Astrocyte (in vitro differentiated cells and primary cell): ENCODE data around the gene LRRC8A. TPM values are rescaled to one million over a fixed set of nuclear protein-coding genes. Genes with fewer than 3 reads are reported as not detected.

Experiments
- DNase-seq: peaks from one replicate; pipeline ENCODE4 v3.0.0-alpha.2; 2010; ENCODE audit warnings: low read depth
- FAIRE-seq: peaks from 2 replicates; lab custom pipeline; 2011; peaks lifted over from hg19 to GRCh38; lab: Jason Lieb, UNC
- H2AFZ ChIP-seq: 2 replicates; pipeline ENCODE4 v1.6.0; 2012; ENCODE audit warnings: low read depth, low read length, inconsistent platforms
- H3K27ac ChIP-seq: 2 replicates; pipeline ENCODE4 v1.5.1; 2011; ENCODE audit warnings: low read depth, low read length, inconsistent platforms
- H3K27me3 ChIP-seq: 2 replicates; pipeline ENCODE4 v1.6.0; 2011; ENCODE audit warnings: low read length, inconsistent platforms; ENCODE audit not compliant: insufficient read depth
- H3K36me3 ChIP-seq: 2 replicates; pipeline ENCODE4 v1.5.1; 2011; ENCODE audit warnings: low read length, inconsistent platforms; ENCODE audit not compliant: insufficient read depth
- H3K4me1 ChIP-seq: 2 replicates; pipeline ENCODE4 v1.5.1; 2011; ENCODE audit warnings: low read length, inconsistent platforms; ENCODE audit not compliant: insufficient read depth
- H3K4me2 ChIP-seq: 2 replicates; pipeline ENCODE4 v1.6.0; 2012; ENCODE audit warnings: low read length, inconsistent platforms
- H3K4me3 ChIP-seq: 2 replicates; pipeline ENCODE4 v1.5.1; 2011; ENCODE audit warnings: low read depth, mild to moderate bottlenecking, low read length, inconsistent platforms; ENCODE audit not compliant: insufficient read depth
- H3K79me2 ChIP-seq: 2 replicates; pipeline ENCODE4 v1.6.0; 2012; ENCODE audit warnings: mild to moderate bottlenecking, low read length, inconsistent platforms; ENCODE audit not compliant: insufficient read depth
- H3K9ac ChIP-seq: 2 replicates; pipeline ENCODE4 v1.6.0; 2012; ENCODE audit warnings: mild to moderate bottlenecking, low read length, inconsistent platforms
- H3K9me3 ChIP-seq: 2 replicates; pipeline ENCODE4 v1.5.1; 2012; ENCODE audit warnings: low read depth, mild to moderate bottlenecking, low read length, inconsistent platforms; ENCODE audit not compliant: insufficient read depth
- H4K20me1 ChIP-seq: 2 replicates; pipeline ENCODE4 v1.6.0; 2012; ENCODE audit warnings: low read length, inconsistent platforms; ENCODE audit not compliant: insufficient read depth
- H3K27ac Mint-ChIP-seq: one replicate; pipeline ENCODE4 v1.8.0; 2021; ENCODE audit warnings: mild to moderate bottlenecking, mixed read lengths; ENCODE audit not compliant: unreplicated experiment
- H3K27me3 Mint-ChIP-seq: one replicate; pipeline ENCODE4 v1.8.0; 2021; ENCODE audit warnings: low read depth, mixed read lengths; ENCODE audit not compliant: unreplicated experiment
- H3K36me3 Mint-ChIP-seq: one replicate; pipeline ENCODE4 v1.8.0; 2021; ENCODE audit warnings: low read depth, mixed read lengths; ENCODE audit not compliant: unreplicated experiment
- H3K4me1 Mint-ChIP-seq: one replicate; pipeline ENCODE4 v1.8.0; 2021; ENCODE audit warnings: low read depth, mixed read lengths; ENCODE audit not compliant: unreplicated experiment
- H3K4me3 Mint-ChIP-seq: one replicate; pipeline ENCODE4 v1.8.0; 2021; ENCODE audit warnings: mild to moderate bottlenecking, moderate library complexity, mixed read lengths; ENCODE audit not compliant: unreplicated experiment
- H3K9me3 Mint-ChIP-seq: one replicate; pipeline ENCODE4 v1.8.0; 2021; ENCODE audit warnings: mild to moderate bottlenecking, mixed read lengths; ENCODE audit not compliant: unreplicated experiment
- CTCF ChIP-seq: IDR thresholded peaks from 2 replicates; pipeline ENCODE4 v1.5.1; 2011; ENCODE audit warnings: low read depth, mild to moderate bottlenecking, inconsistent platforms, low read length, moderate library complexity; ENCODE audit not compliant: insufficient read depth
- EZH2 ChIP-seq: IDR thresholded peaks from 2 replicates; pipeline ENCODE4 v1.6.1; 2012; ENCODE audit warnings: mild to moderate bottlenecking, low read length, inconsistent platforms; ENCODE audit not compliant: insufficient read depth
- total RNA-seq: library from RNA; stranded (reverse); gene quantifications from 2 replicates; pipeline ENCODE4 v1.2.1, GENCODE V29; 2021

Gene LRRC8A
- total RNA-seq, 1 donor from 2014 or later = 103 TPM

- Mint-ChIP-seq H3K27ac (no peak overlapping the region), H3K27me3 (no peaks in the 10 kb centered on the region), H3K4me3 (no peak overlapping the region), H3K4me1 (peaks cover 12% of the 10 kb centered on the region), H3K36me3 (peaks cover 7% of the 10 kb centered on the region), H3K9me3 (no peaks in the 10 kb centered on the region)
- DNase-seq = no peak
- Histone ChIP-seq H2AFZ (no peak overlapping the region), H3K27me3 (no peaks in the 10 kb centered on the region), H3K4me2 (no peak overlapping the region), H3K9ac (no peak overlapping the region), H3K79me2 (peaks cover 13% of the 10 kb centered on the region), H3K27ac (no peak overlapping the region), H4K20me1 (peaks cover 4% of the 10 kb centered on the region), H3K4me1 (peaks cover 11% of the 10 kb centered on the region), H3K4me3 (no peak overlapping the region), H3K36me3 (peaks cover 6% of the 10 kb centered on the region), H3K9me3 (no peaks in the 10 kb centered on the region)
- TF ChIP-seq CTCF = no peak
- no peak for TF ChIP-seq EZH2
- no peak for FAIRE-seq
Measured at GRCh38 chr9:128918921-128919320, 37.0 kb downstream of the LRRC8A start.

- H3K4me3 ChIP-seq = no peak overlapping the region
- H3K9ac ChIP-seq = no peak overlapping the region
- no peak for TF ChIP-seq EZH2
- TF ChIP-seq CTCF = no peak
- Mint-ChIP-seq H3K4me1 (peaks cover 12% of the 10 kb centered on the region), H3K9me3 (no peaks in the 10 kb centered on the region), H3K36me3 (peaks cover 7% of the 10 kb centered on the region), H3K27me3 (no peaks in the 10 kb centered on the region), H3K4me3 (no peak overlapping the region), H3K27ac (no peak overlapping the region)
- no peak for FAIRE-seq
- no peak for DNase-seq
- no peak overlapping the region for H3K4me2 ChIP-seq
- H3K9me3 ChIP-seq = no peaks in the 10 kb centered on the region
- no peaks in the 10 kb centered on the region for H3K27me3 ChIP-seq
- H3K4me1 ChIP-seq = peaks cover 11% of the 10 kb centered on the region
- H3K79me2 ChIP-seq = peaks cover 6% of the 10 kb centered on the region
- peaks cover 4% of the 10 kb centered on the region for H4K20me1 ChIP-seq
- H3K36me3 ChIP-seq = peaks cover 6% of the 10 kb centered on the region
- H2AFZ ChIP-seq = no peak overlapping the region
- H3K27ac ChIP-seq = no peak overlapping the region
Measured at GRCh38 chr9:128919402-128920089, 37.6 kb downstream of the LRRC8A start.

GRCh38 chr9:128920381-128921058 is 38.6 kb downstream of the LRRC8A start, which contains the start of gene PHYHD1:
Gene PHYHD1 (plus strand): TSS chr9:128920982. CDS start chr9:128922324, 1,342 bp downstream.
- Histone ChIP-seq H3K4me2 (peak within 1 kb of the TSS; percentile 74), H2AFZ (no peak within 1 kb of the TSS), H3K36me3 (peaks cover 6% of the 10 kb centered on the region), H3K79me2 (no peaks in the 10 kb centered on the region), H3K27me3 (no peaks in the 10 kb centered on the region), H3K9me3 (no peaks in the 10 kb centered on the region), H4K20me1 (peaks cover 4% of the 10 kb centered on the region), H3K9ac (peak within 1 kb of the TSS; percentile 60), H3K4me1 (peaks cover 11% of the 10 kb centered on the region), H3K27ac (no peak within 1 kb of the TSS), H3K4me3 (no peak within 1 kb of the TSS)
- Mint-ChIP-seq H3K27me3 (peaks cover 1% of the 10 kb centered on the region), H3K4me3 (peak within 1 kb of the TSS; percentile 73), H3K27ac (peak within 1 kb of the TSS; percentile 91), H3K36me3 (peaks cover 7% of the 10 kb centered on the region), H3K4me1 (peaks cover 12% of the 10 kb centered on the region), H3K9me3 (no peaks in the 10 kb centered on the region)
- FAIRE-seq (no peak), DNase-seq (peak; percentile 72)
- TF ChIP-seq CTCF (no peak), EZH2 (no peak)
